Measurements from ENCODE around the gene PRDX3. TPM values are rescaled to one million over a fixed set of nuclear protein-coding genes. Genes with fewer than 3 reads are reported as not detected.

PRDX3 gene
- polyA plus RNA-seq, 1 donor (not counting 4 experiments of a cell fraction or from before 2014, with no cell fraction given), result 304 TPM

DNA sequence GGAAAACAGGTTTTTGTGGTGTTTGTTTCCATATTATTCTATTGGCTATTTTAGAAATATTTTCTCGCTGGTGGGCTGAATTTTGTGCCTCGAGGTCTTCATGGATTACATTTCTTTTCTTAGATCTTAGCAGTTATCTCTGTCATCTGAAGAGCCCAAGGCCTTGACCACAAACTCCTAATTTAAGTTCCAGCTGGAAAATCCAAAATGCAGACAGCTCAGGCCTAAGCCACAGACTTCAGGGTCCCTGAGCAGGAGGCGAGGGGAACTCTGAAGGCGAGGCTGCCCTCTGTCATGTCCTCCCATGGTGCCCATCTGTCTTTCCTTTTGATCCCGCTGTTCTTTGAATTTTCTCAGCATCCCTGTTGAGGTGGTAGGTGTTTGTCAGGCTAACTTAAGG is 60.4 kb downstream of the PRDX3 start:
- TF ChIP-seq EZH2 (IDR thresholded peaks at IDR 0.05; ENCODE audit: low read length), result no peak
- TF ChIP-seq, protein P1, sequence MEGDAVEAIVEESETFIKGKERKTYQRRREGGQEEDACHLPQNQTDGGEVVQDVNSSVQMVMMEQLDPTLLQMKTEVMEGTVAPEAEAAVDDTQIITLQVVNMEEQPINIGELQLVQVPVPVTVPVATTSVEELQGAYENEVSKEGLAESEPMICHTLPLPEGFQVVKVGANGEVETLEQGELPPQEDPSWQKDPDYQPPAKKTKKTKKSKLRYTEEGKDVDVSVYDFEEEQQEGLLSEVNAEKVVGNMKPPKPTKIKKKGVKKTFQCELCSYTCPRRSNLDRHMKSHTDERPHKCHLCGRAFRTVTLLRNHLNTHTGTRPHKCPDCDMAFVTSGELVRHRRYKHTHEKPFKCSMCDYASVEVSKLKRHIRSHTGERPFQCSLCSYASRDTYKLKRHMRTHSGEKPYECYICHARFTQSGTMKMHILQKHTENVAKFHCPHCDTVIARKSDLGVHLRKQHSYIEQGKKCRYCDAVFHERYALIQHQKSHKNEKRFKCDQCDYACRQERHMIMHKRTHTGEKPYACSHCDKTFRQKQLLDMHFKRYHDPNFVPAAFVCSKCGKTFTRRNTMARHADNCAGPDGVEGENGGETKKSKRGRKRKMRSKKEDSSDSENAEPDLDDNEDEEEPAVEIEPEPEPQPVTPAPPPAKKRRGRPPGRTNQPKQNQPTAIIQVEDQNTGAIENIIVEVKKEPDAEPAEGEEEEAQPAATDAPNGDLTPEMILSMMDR (optimal IDR thresholded peaks at IDR 0.05 in 1 of 3, IDR thresholded peaks at IDR 0.05 in 1 of 3, conservative IDR thresholded peaks at IDR 0.05 in 1 of 3; ENCODE audit: extremely low read depth in 1 of 3, insufficient read depth in 2 of 3, low read length in 3 of 3), result no peak
- no peak overlapping the region for H2AFZ ChIP-seq (ENCODE audit: control insufficient read depth, low read length)
- no peak overlapping the region for H3K9ac ChIP-seq (ENCODE audit: control insufficient read depth, extremely low read depth, insufficient read depth, low read length)
- no peaks in the 10 kb centered on the region for H3K79me2 ChIP-seq (ENCODE audit: control insufficient read depth, insufficient read depth, low read length)
- no peak overlapping the region for H3K4me2 ChIP-seq (ENCODE audit: control insufficient read depth, extremely low read depth, insufficient read depth, low read depth, low read length)
- no peak overlapping the region for H3K27ac ChIP-seq (ENCODE audit: control insufficient read depth, insufficient read depth, low read length)
- DNase-seq (ENCODE audit: low read depth, low spot score), result no peak
- dilution Hi-C loops (cut with MboI; ENCODE audit: extremely low pct_ligation_motif_present, low sequenced_read_pairs), result no loop called here
- H3K9me1 ChIP-seq (ENCODE audit: control insufficient read depth, extremely low read depth, insufficient read depth, low read length), result no peaks in the 10 kb centered on the region
- no peak for FAIRE-seq
- no peaks in the 10 kb centered on the region for H3K27me3 ChIP-seq (ENCODE audit: control insufficient read depth, extremely low read depth, insufficient read depth, low read length)
- peaks cover 14 to 19% of the 10 kb centered on the region in 2 experiments for H3K36me3 ChIP-seq (ENCODE audit: control insufficient read depth in 2 of 2, extremely low read depth in 1 of 2, insufficient read depth in 2 of 2, low read length in 2 of 2)
- H3K4me1 ChIP-seq (ENCODE audit: control insufficient read depth, extremely low read depth, insufficient read depth, low read length), result no peaks in the 10 kb centered on the region
- H3K4me3 ChIP-seq (ENCODE audit: control insufficient read depth in 2 of 3, extremely low read depth in 1 of 3, insufficient read depth in 2 of 3, low read depth in 1 of 3, low read length in 3 of 3), result no peak overlapping the region
- no peaks in the 10 kb centered on the region for H3K9me3 ChIP-seq (ENCODE audit: control insufficient read depth, low read depth, low read length)
- H4K20me1 ChIP-seq (ENCODE audit: control insufficient read depth, extremely low read depth, insufficient read depth, low read length), result no peaks in the 10 kb centered on the region

Small RNA genes lying within 50 kb of the gene (small RNA-seq; reads per million reads assigned to genes)
- 0 reads per million in 3 experiments for gene RN7SL749P (ENCODE audit: insufficient read length in 3 of 3, low read depth in 3 of 3, low replicate concordance in 1 of 3)

Other genes with a start within 250 kb of the PRDX3 start
- 1.4 to 3.2 TPM (median 2.1 TPM) in 3 replicates for gene NANOS1, start 149.1 kb downstream of the PRDX3 start, polyA plus RNA-seq
- gene EIF3A, start 98.0 kb downstream of the PRDX3 start, polyA plus RNA-seq, result 42.9 to 84.4 TPM (median 52.4 TPM) in 3 replicates
- gene DENND10, start 74.7 kb downstream of the PRDX3 start, polyA plus RNA-seq, result 74.0 to 80.4 TPM (median 76.5 TPM) in 3 replicates
- 17.0 to 27.6 TPM (median 20.9 TPM) in 3 replicates for gene SFXN4, start 13.1 kb downstream of the PRDX3 start, polyA plus RNA-seq
- 3.6 to 12.2 TPM (median 7.6 TPM) in 3 replicates for gene GRK5, start 28.8 kb upstream of the PRDX3 start, polyA plus RNA-seq